ENCODE measurements around the gene DCC. TPM values are rescaled to one million over a fixed set of nuclear protein-coding genes. Genes with fewer than 3 reads are reported as not detected.

Gene DCC
- total and polyA plus RNA-seq, 2 donors (not counting 1 experiment from before 2014, with no cell fraction given) = not detected

GRCh38 chr18:52395146-52395852 lies 55.3 kb downstream of the DCC start:
- Histone ChIP-seq H3K27ac (ENCODE audit: low read length in 2 of 2) (no peak overlapping the region), H3K27me3 (replicated peaks in 1 of 4; ENCODE audit: control extremely low read depth in 1 of 4, control insufficient read depth in 3 of 4, insufficient read depth in 4 of 4, low read length in 3 of 4) (no peaks in the 10 kb centered on the region), H3K4me3 (ENCODE audit: control extremely low read depth in 1 of 5, extremely low read depth in 1 of 5, insufficient read depth in 1 of 5, low read depth in 2 of 5, low read length in 4 of 5) (no peak overlapping the region), H3K79me2 (ENCODE audit: control insufficient read depth, insufficient read depth, low read length) (no peaks in the 10 kb centered on the region), H4K20me1 (ENCODE audit: control insufficient read depth, insufficient read depth, low read length, poor library complexity, severe bottlenecking) (no peaks in the 10 kb centered on the region), H2AFZ (ENCODE audit: insufficient read depth, low read depth, low read length, poor library complexity, severe bottlenecking) (no peak overlapping the region), H3K9ac (ENCODE audit: low read length) (no peak overlapping the region), H3K4me2 (replicated peaks; ENCODE audit: low read depth, low read length, poor library complexity, severe bottlenecking) (no peak overlapping the region), H3K9me3 (ENCODE audit: control extremely low read depth in 1 of 3, control insufficient read depth in 2 of 3, insufficient read depth in 1 of 3, low read length in 2 of 3) (no peaks in the 10 kb centered on the region), H3K36me3 (replicated peaks in 1 of 2; ENCODE audit: control extremely low read depth in 1 of 2, control insufficient read depth in 1 of 2, extremely low read depth in 1 of 2, insufficient read depth in 2 of 2, low read length in 1 of 2) (no peaks in the 10 kb centered on the region), H3K4me1 (ENCODE audit: control insufficient read depth in 2 of 2, insufficient read depth in 2 of 2, low read length in 2 of 2) (no peaks in the 10 kb centered on the region)
- 93% methylated on average over 5 of the region's 5 CpGs for WGBS (ENCODE audit: insufficient coverage)
- no peaks in the 10 kb centered on the region for H3K27me3 Mint-ChIP-seq
- ChIA-PET POLR2A (no interaction called here), CTCF (no interaction called here)
- H3K9me3 Mint-ChIP-seq (ENCODE audit: insufficient read depth) = no peaks in the 10 kb centered on the region
- no peak overlapping the region for H3K4me3 Mint-ChIP-seq
- DNase-seq (no peak), ATAC-seq (ENCODE audit: low read depth) (no peak)
- TF ChIP-seq CTCF (IDR thresholded peaks at IDR 0.05) (no peak), EZH2 (IDR thresholded peaks at IDR 0.05; ENCODE audit: borderline replicate concordance, insufficient read depth, low read depth, low read length, poor library complexity, severe bottlenecking) (no peak)
- no peak overlapping the region for H3K27ac Mint-ChIP-seq
- H3K4me1 Mint-ChIP-seq = no peaks in the 10 kb centered on the region
- intact Hi-C loops (cut with micrococcal nuclease) = no loop called here

- Histone ChIP-seq H3K9ac (ENCODE audit: low read length) (no peak overlapping the region), H3K4me1 (ENCODE audit: control insufficient read depth in 2 of 2, insufficient read depth in 2 of 2, low read length in 2 of 2) (no peaks in the 10 kb centered on the region), H4K20me1 (ENCODE audit: control insufficient read depth, insufficient read depth, low read length, poor library complexity, severe bottlenecking) (no peaks in the 10 kb centered on the region), H3K36me3 (replicated peaks in 1 of 2; ENCODE audit: control extremely low read depth in 1 of 2, control insufficient read depth in 1 of 2, extremely low read depth in 1 of 2, insufficient read depth in 2 of 2, low read length in 1 of 2) (no peaks in the 10 kb centered on the region), H3K27me3 (replicated peaks in 1 of 4; ENCODE audit: control extremely low read depth in 1 of 4, control insufficient read depth in 3 of 4, insufficient read depth in 4 of 4, low read length in 3 of 4) (no peaks in the 10 kb centered on the region), H3K9me3 (ENCODE audit: control extremely low read depth in 1 of 3, control insufficient read depth in 2 of 3, insufficient read depth in 1 of 3, low read length in 2 of 3) (no peaks in the 10 kb centered on the region), H2AFZ (ENCODE audit: insufficient read depth, low read depth, low read length, poor library complexity, severe bottlenecking) (no peak overlapping the region), H3K79me2 (ENCODE audit: control insufficient read depth, insufficient read depth, low read length) (no peaks in the 10 kb centered on the region), H3K27ac (ENCODE audit: low read length in 2 of 2) (no peak overlapping the region), H3K4me3 (ENCODE audit: control extremely low read depth in 1 of 5, extremely low read depth in 1 of 5, insufficient read depth in 1 of 5, low read depth in 2 of 5, low read length in 4 of 5) (no peak overlapping the region), H3K4me2 (replicated peaks; ENCODE audit: low read depth, low read length, poor library complexity, severe bottlenecking) (no peak overlapping the region)
- no peak overlapping the region for H3K27ac Mint-ChIP-seq
- no peak overlapping the region for H3K4me3 Mint-ChIP-seq
- no peak for DNase-seq
- H3K9me3 Mint-ChIP-seq (ENCODE audit: insufficient read depth) = no peaks in the 10 kb centered on the region
- ATAC-seq (ENCODE audit: low read depth) = no peak
- TF ChIP-seq EZH2 (IDR thresholded peaks at IDR 0.05; ENCODE audit: borderline replicate concordance, insufficient read depth, low read depth, low read length, poor library complexity, severe bottlenecking) = no peak
- TF ChIP-seq CTCF (IDR thresholded peaks at IDR 0.05) = no peak
- intact Hi-C loops (cut with micrococcal nuclease) = no loop called here
- H3K4me1 Mint-ChIP-seq = no peaks in the 10 kb centered on the region
- no CpG with 5 or more reads among the region's 1 CpG for WGBS (ENCODE audit: insufficient coverage)
- ChIA-PET POLR2A (no interaction called here), CTCF (no interaction called here)
- H3K27me3 Mint-ChIP-seq = no peaks in the 10 kb centered on the region
These were observed 61.2 kb downstream of the DCC start for GRCh38 chr18:52401236-52401635.

Measured in B cell (primary cell).